OCI-LY7 (cell line): ENCODE data around the gene TEX13B. TPM values are rescaled to one million over a fixed set of nuclear protein-coding genes. Genes with fewer than 3 reads are reported as not detected.

Source experiments
- BruUV-seq: library from RNA; stranded (reverse); fragments of 400-500 nt; replicated peaks from 2 replicates; lab custom pipeline; 2021; lab: Mats Ljungman, UMichigan
- CTCF ChIA-PET: fragments of 300-600 bp; sonication (Branson Sonifier 250); formaldehyde crosslinking; loops from one replicate; lab custom pipeline; 2022; ENCODE audit warnings: antibody characterized with exemption; ENCODE audit not compliant: unreplicated experiment; lab: Charles Lee
- POLR2A ChIA-PET: fragments of 300-600 bp; sonication (Branson Sonifier 250); formaldehyde crosslinking; loops from one replicate; lab custom pipeline; 2022; ENCODE audit warnings: antibody characterized with exemption; lab: Charles Lee
- DNase-seq: peaks from one replicate; pipeline ENCODE4 v3.0.0-alpha.2; 2015; ENCODE audit warnings: low spot score
- H2AFZ ChIP-seq: fragments of 200-600 bp; sonication (generic), shearing (Covaris generic); 2 replicates; pipeline ENCODE4 v1.6.1; 2014; ENCODE audit warnings: mild to moderate bottlenecking, antibody characterized with exemption, low read length, moderate library complexity
- H3K27ac ChIP-seq: fragments of 200-600 bp; sonication (generic); 2 replicates; pipeline ENCODE4 v1.5.1; 2014; ENCODE audit warnings: mixed run types, low read depth, mild to moderate bottlenecking, moderate library complexity, low read length, inconsistent platforms; ENCODE audit not compliant: poor library complexity, severe bottlenecking
- H3K36me3 ChIP-seq: fragments of 200-600 bp; sonication (generic); 2 replicates; pipeline ENCODE4 v1.6.1; 2014; ENCODE audit warnings: mild to moderate bottlenecking, antibody characterized with exemption, low read length, moderate library complexity, mixed read lengths; ENCODE audit not compliant: insufficient read depth
- H3K4me1 ChIP-seq: fragments of 200-600 bp; sonication (generic); 2 replicates; pipeline ENCODE4 v1.5.1; 2014; ENCODE audit warnings: mild to moderate bottlenecking, low read length; ENCODE audit not compliant: insufficient read depth, poor library complexity, severe bottlenecking
- H3K4me2 ChIP-seq: fragments of 200-600 bp; sonication (generic); 2 replicates; pipeline ENCODE4 v1.6.1; 2014; ENCODE audit warnings: mild to moderate bottlenecking, low read length
- H3K4me3 ChIP-seq: fragments of 200-600 bp; sonication (generic); 2 replicates; pipeline ENCODE4 v1.5.1; 2014; ENCODE audit warnings: mild to moderate bottlenecking, low read depth, low read length; ENCODE audit not compliant: poor library complexity, severe bottlenecking
- H3K79me2 ChIP-seq: fragments of 200-600 bp; sonication (generic); 2 replicates; pipeline ENCODE4 v1.6.1; 2016; ENCODE audit warnings: low read depth, mild to moderate bottlenecking, low read length, moderate library complexity, mixed read lengths; ENCODE audit not compliant: insufficient read depth
- H3K9me2 ChIP-seq: fragments of 200-600 bp; sonication (generic); 2 replicates; pipeline ENCODE4 v1.6.1; 2016; ENCODE audit warnings: mild to moderate bottlenecking, low read length, mixed read lengths; ENCODE audit not compliant: insufficient read depth
- H3K9me3 ChIP-seq: fragments of 200-600 bp; sonication (generic); 2 replicates; pipeline ENCODE4 v1.6.1; 2014; ENCODE audit warnings: mild to moderate bottlenecking, mixed run types, low read length, mixed read lengths
- H4K20me1 ChIP-seq: fragments of 200-600 bp; sonication (generic); 2 replicates; pipeline ENCODE4 v1.6.1; 2014; ENCODE audit warnings: mild to moderate bottlenecking, antibody characterized with exemption, low read length, moderate library complexity, mixed read lengths; ENCODE audit not compliant: insufficient read depth
- EZH2phosphoT487 ChIP-seq: fragments of 200-600 bp; sonication (generic); IDR thresholded peaks from 2 replicates; pipeline ENCODE4 v1.6.1; 2018; ENCODE audit warnings: low read depth, borderline replicate concordance, mild to moderate bottlenecking, mixed run types, antibody characterized with exemption, low read length, moderate library complexity, mixed read lengths
- intact Hi-C: fragments of 100-400 bp; cut with micrococcal nuclease; formaldehyde crosslinking; loops from one replicate; pipeline ENCODE4 v1.10.0; 2022; ENCODE audit not compliant: unreplicated experiment
- total RNA-seq, 2 experiments: library from RNA; depleted of rRNA in 1 of 2; stranded (reverse); fragments of >200 nt in 1 of 2; shearing (Covaris generic) in 1 of 2; gene quantifications; 2 replicates each; pipeline ENCODE4 v1.2.3, GENCODE V29; 2014 to 2022
- TF ChIP-seq, protein P1 (sequence below): fragments of 200-600 bp; sonication (generic); conservative IDR thresholded peaks from 2 replicates; pipeline ENCODE4 v1.5.1; 2014; ENCODE audit warnings: mild to moderate bottlenecking, antibody characterized with exemption, low read length, moderate library complexity, mixed read lengths

Gene TEX13B
- total RNA-seq, 2 experiments from 2014 or later = not detected

DNA sequence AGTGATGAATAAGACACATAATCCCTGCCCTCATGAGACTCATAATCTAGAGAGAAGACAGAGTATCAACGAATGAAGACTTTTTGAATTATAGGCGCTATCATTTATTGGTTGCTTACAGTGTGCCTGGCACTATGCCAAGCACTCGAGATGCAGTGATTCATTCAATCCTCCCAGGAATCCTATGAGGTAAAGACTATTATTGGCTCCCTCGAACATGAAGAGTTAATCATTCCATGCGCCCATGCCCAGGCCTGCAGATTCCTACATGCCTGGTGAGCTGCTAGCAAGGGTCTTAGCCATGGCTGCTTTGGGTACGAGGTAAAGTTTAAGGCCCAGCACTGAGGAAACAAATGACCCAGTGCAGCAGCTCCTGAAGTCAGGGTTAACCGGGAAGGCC is 47.0 kb downstream of the TEX13B start:
- Histone ChIP-seq H3K4me1 (no peaks in the 10 kb centered on the region), H2AFZ (no peak overlapping the region), H3K9me2 (no peaks in the 10 kb centered on the region), H3K79me2 (no peaks in the 10 kb centered on the region), H3K4me2 (no peak overlapping the region), H4K20me1 (no peaks in the 10 kb centered on the region), H3K9me3 (no peaks in the 10 kb centered on the region), H3K4me3 (no peak overlapping the region), H3K27ac (no peak overlapping the region), H3K36me3 (no peaks in the 10 kb centered on the region)
- ChIA-PET CTCF (no interaction called here), POLR2A (no interaction called here)
- DNase-seq = no peak
- intact Hi-C loops = no loop called here
- BruUV-seq = no TSS peak
- TF ChIP-seq, protein P1, sequence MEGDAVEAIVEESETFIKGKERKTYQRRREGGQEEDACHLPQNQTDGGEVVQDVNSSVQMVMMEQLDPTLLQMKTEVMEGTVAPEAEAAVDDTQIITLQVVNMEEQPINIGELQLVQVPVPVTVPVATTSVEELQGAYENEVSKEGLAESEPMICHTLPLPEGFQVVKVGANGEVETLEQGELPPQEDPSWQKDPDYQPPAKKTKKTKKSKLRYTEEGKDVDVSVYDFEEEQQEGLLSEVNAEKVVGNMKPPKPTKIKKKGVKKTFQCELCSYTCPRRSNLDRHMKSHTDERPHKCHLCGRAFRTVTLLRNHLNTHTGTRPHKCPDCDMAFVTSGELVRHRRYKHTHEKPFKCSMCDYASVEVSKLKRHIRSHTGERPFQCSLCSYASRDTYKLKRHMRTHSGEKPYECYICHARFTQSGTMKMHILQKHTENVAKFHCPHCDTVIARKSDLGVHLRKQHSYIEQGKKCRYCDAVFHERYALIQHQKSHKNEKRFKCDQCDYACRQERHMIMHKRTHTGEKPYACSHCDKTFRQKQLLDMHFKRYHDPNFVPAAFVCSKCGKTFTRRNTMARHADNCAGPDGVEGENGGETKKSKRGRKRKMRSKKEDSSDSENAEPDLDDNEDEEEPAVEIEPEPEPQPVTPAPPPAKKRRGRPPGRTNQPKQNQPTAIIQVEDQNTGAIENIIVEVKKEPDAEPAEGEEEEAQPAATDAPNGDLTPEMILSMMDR = no peak
- no peak for TF ChIP-seq EZH2phosphoT487

DNA sequence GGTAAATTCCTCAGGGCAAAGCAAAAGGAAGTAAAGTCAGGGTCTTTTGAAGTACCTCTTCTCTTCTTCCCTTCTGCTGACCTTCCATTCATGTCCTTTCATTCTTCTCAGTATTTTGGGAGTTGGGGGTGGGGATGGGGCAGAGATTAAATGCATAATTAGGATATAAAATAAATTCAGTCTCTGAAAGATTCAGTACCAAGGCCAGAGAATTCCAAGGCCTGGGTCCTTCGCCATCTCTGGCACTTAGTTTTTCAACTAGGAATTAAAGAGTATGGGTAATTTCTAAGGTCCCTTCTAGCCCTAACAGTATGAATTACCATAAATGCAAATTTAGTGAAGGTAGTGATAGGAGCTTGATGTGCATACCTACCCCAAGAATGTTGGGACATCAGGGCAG is 47.9 kb downstream of the TEX13B start:
- BruUV-seq = no TSS peak
- no peaks in the 10 kb centered on the region for H3K9me3 ChIP-seq
- no peaks in the 10 kb centered on the region for H3K9me2 ChIP-seq
- intact Hi-C loops = no loop called here
- no peaks in the 10 kb centered on the region for H4K20me1 ChIP-seq
- TF ChIP-seq, protein P1 = no peak
- no peak for TF ChIP-seq EZH2phosphoT487
- H3K4me2 ChIP-seq = no peak overlapping the region
- no peak overlapping the region for H3K27ac ChIP-seq
- no peak for DNase-seq
- no peak overlapping the region for H2AFZ ChIP-seq
- ChIA-PET POLR2A (no interaction called here), CTCF (no interaction called here)
- no peak overlapping the region for H3K4me3 ChIP-seq
- no peaks in the 10 kb centered on the region for H3K79me2 ChIP-seq
- H3K36me3 ChIP-seq = no peaks in the 10 kb centered on the region
- H3K4me1 ChIP-seq = no peaks in the 10 kb centered on the region

Other genes starting within 250 kb of the TEX13B start
- gene TSC22D3, start 206.6 kb downstream of the TEX13B start, total RNA-seq (2014; rRNA removed; shearing (Covaris generic)) = 28.3 and 35.6 TPM in 2 replicates
- gene TSC22D3, start 206.6 kb downstream of the TEX13B start, total RNA-seq (2022) = 28.4 and 29.3 TPM in 2 replicates
- gene NCBP2L, start 204.6 kb downstream of the TEX13B start, total RNA-seq (2014; rRNA removed; shearing (Covaris generic)) = not detected in 2 replicates
- gene NCBP2L, start 204.6 kb downstream of the TEX13B start, total RNA-seq (2022) = not detected in 2 replicates
- not detected in 2 replicates for gene MID2, start 156.5 kb downstream of the TEX13B start, total RNA-seq (2014; rRNA removed; shearing (Covaris generic))
- not detected in 2 replicates for gene MID2, start 156.5 kb downstream of the TEX13B start, total RNA-seq (2022)
- gene VSIG1, start 62.7 kb upstream of the TEX13B start, total RNA-seq (2014; rRNA removed; shearing (Covaris generic)) = not detected in 2 replicates
- gene VSIG1, start 62.7 kb upstream of the TEX13B start, total RNA-seq (2022) = not detected in 2 replicates
- 27.5 and 29.8 TPM in 2 replicates for gene PSMD10, start 109.2 kb upstream of the TEX13B start, total RNA-seq (2014; rRNA removed; shearing (Covaris generic))
- 42.7 and 43.9 TPM in 2 replicates for gene PSMD10, start 109.2 kb upstream of the TEX13B start, total RNA-seq (2022)
- gene ATG4A, start 109.4 kb upstream of the TEX13B start, total RNA-seq (2014; rRNA removed; shearing (Covaris generic)) = 5.3 and 14.7 TPM in 2 replicates
- gene ATG4A, start 109.4 kb upstream of the TEX13B start, total RNA-seq (2022) = 9.9 and 11.6 TPM in 2 replicates